K562 (cell line): ENCODE results near the gene HAGHL. TPM values are rescaled to one million over a fixed set of nuclear protein-coding genes. Genes with fewer than 3 reads are reported as not detected.

Experiments used
- CXXC5 ChIP-seq: fragments of 250-450 bp; sonication (Bioruptor Pico); IDR thresholded peaks from 2 replicates; pipeline ENCODE4 v1.8.0; 2022; ENCODE audit warnings: inconsistent platforms, mild to moderate bottlenecking, moderate library complexity
- EGR1 ChIP-seq: fragments of 450-650 bp; conservative IDR thresholded peaks from 2 replicates; pipeline ENCODE4 v1.6.1; 2017; ENCODE audit warnings: mild to moderate bottlenecking
- FOXM1 ChIP-seq, 2 experiments: fragments of 450-650 bp in 1 of 2; sonication (generic) in 1 of 2; formaldehyde crosslinking in 1 of 2; IDR thresholded peaks; 2 replicates each; pipeline versions ENCODE4 v1.6.1 to v1.9.0; 2017 to 2022; ENCODE audit warnings: low read depth in 2 of 2, mild to moderate bottlenecking in 2 of 2, missing genetic modification reagents in 1 of 2, moderate library complexity in 1 of 2
- GABPA ChIP-seq: fragments of 200-800 bp; sonication (Bioruptor generic); conservative IDR thresholded peaks from 2 replicates; pipeline ENCODE4 v1.6.1; 2016; ENCODE audit warnings: low read depth, missing genetic modification characterization, missing compliant biosample characterization
- MYNN ChIP-seq, 2 experiments: sonication (generic); formaldehyde crosslinking in 1 of 2; IDR thresholded peaks; 2 replicates each; pipeline versions ENCODE4 v1.5.0 to v1.6.1; 2016 to 2020; ENCODE audit warnings: antibody characterized with exemption in 1 of 2, missing genetic modification reagents in 1 of 2
- NELFE ChIP-seq: IDR thresholded peaks from 2 replicates; pipeline ENCODE4 v1.6.1; 2011; ENCODE audit warnings: mild to moderate bottlenecking; ENCODE audit not compliant: insufficient read depth, insufficient read length
- NEUROD1 ChIP-seq: fragments of 150-350 bp; IDR thresholded peaks from 2 replicates; pipeline ENCODE4 v1.6.1; 2014; ENCODE audit warnings: borderline replicate concordance, low read length, low read depth; ENCODE audit not compliant: partially characterized antibody
- NFIC ChIP-seq: fragments of 450-650 bp; IDR thresholded peaks from 2 replicates; pipeline ENCODE4 v1.6.1; 2017; ENCODE audit warnings: mild to moderate bottlenecking, inconsistent platforms
- POLR2A ChIP-seq: fragments of 450-650 bp; conservative IDR thresholded peaks from 2 replicates; pipeline ENCODE4 v1.6.1; 2016
- RFX7 ChIP-seq: fragments of 250-450 bp; sonication (Bioruptor Pico); IDR thresholded peaks from 2 replicates; pipeline ENCODE4 v1.5.1; 2021; ENCODE audit warnings: mild to moderate bottlenecking
- SAFB ChIP-seq: fragments of 200-400 bp; formaldehyde crosslinking; IDR thresholded peaks from 2 replicates; pipeline ENCODE4 v1.6.1; 2017; ENCODE audit warnings: low read depth, low read length, borderline replicate concordance
- ZKSCAN3 ChIP-seq: fragments of 250-450 bp; sonication (Bioruptor Pico); IDR thresholded peaks from 2 replicates; pipeline ENCODE4 v1.4.0; 2020
- ZNF165 ChIP-seq: fragments of 250-450 bp; sonication (Bioruptor Pico); IDR thresholded peaks from 2 replicates; pipeline ENCODE4 v1.4.0; 2020; ENCODE audit warnings: borderline replicate concordance
- ZNF431 ChIP-seq: sonication (generic); formaldehyde crosslinking; IDR thresholded peaks from 2 replicates; pipeline ENCODE4 v1.8.0; 2022; ENCODE audit warnings: mild to moderate bottlenecking, missing genetic modification reagents
- polyA plus RNA-seq, 8 experiments: library from polyadenylated mRNA; depleted of rRNA in 4 of 8; stranded (reverse) in 5 of 8; unstranded in 3 of 8; fragments of >200 nt; fragmentation: Nextera tagmentation in 2 of 8; fragmentation: Illumina TruSeq in 1 of 8; extraction: Ambion mirVana in 2 of 8; extraction: Trizol in 1 of 8; gene quantifications; 2 replicates each; pipeline versions ENCODE4 v1.2.1 to v1.2.3, GENCODE V29; 2011 to 2014; ENCODE audit warnings: inconsistent platforms in 1 of 8, missing spikeins in 1 of 8
- total RNA-seq, 7 experiments: library from RNA; depleted of rRNA in 6 of 7; stranded (reverse); fragments of >200 nt in 6 of 7; fragmentation: Illumina TruSeq in 2 of 7; extraction: Trizol in 2 of 7; gene quantifications; 2 replicates each; pipeline versions ENCODE4 v1.2.1 to v1.2.3, GENCODE V29; 2011 to 2021; ENCODE audit warnings: low replicate concordance in 1 of 7
- TF ChIP-seq, protein P1 (sequence below), 2 experiments: fragments of 450-650 bp; conservative IDR thresholded peaks; 2 replicates each; pipeline ENCODE4 v1.6.1; 2017; ENCODE audit warnings: mild to moderate bottlenecking in 2 of 2, moderate library complexity in 2 of 2
- TF ChIP-seq, protein P2 (sequence below): fragments of 450-650 bp; IDR thresholded peaks from 2 replicates; pipeline ENCODE4 v1.6.1; 2016; ENCODE audit warnings: low read depth, mild to moderate bottlenecking, moderate library complexity
- TF ChIP-seq, protein P3 (sequence below): fragments of 200-800 bp; sonication (Bioruptor generic); IDR thresholded peaks from 2 replicates; pipeline ENCODE4 v1.6.1; 2017; ENCODE audit warnings: missing genetic modification characterization, missing compliant biosample characterization
- TF ChIP-seq, protein P4 (sequence below): IDR thresholded peaks from 2 replicates; pipeline ENCODE4 v1.6.1; 2011; ENCODE audit warnings: borderline replicate concordance, low read depth, mild to moderate bottlenecking, moderate library complexity, low read length; ENCODE audit not compliant: insufficient read depth, poor library complexity, severe bottlenecking
- TF ChIP-seq, protein P5 (sequence below): fragments of 450-650 bp; formaldehyde crosslinking; IDR thresholded peaks from 2 replicates; pipeline ENCODE4 v1.4.0; 2020; ENCODE audit warnings: mild to moderate bottlenecking, mixed read lengths

The HAGHL gene
- total and polyA plus RNA-seq, 9 of the 15 experiments (the other 6 are each of a cell fraction or from before 2014, with no cell fraction given) = 0.31 to 83.4 (median 20.7) TPM

DNA sequence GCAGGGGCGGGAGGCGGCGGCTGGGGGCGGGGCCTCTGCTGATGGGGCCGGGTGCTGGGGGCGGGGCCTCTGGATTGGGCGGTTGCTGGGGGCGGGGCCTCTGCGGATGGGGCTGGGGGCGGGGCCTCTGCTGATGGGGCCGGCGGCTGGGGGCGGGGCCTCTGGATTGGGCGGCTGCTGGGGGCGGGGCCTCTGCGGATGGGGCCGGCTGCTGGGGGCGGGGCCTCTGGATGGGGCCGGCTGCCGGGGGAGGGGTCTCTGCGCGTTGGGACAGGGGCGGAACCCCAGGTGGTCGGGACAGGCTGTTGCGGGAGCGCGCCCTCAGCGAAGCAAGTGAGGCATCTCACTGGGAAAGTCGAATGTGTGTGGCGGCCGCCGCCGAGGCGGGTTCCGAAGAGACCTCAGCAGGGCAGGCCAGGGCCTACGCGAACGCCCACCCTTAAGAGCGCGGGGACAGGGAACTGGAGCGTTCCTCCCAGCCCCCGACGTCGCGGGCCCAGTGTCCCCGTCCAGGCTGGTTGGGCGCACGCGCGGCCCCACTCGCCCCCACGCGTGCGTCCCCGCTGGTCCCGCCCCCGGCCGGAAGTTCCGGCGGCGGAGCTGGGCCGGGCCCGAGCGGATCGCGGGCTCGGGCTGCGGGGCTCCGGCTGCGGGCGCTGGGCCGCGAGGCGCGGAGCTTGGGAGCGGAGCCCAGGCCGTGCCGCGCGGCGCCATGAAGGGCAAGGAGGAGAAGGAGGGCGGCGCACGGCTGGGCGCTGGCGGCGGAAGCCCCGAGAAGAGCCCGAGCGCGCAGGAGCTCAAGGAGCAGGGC lies 46.9 kb upstream of the HAGHL start, which contains the start of gene STUB1 (continued):
- TF ChIP-seq ZNF431 (CRISPR knock-in tag) (0 out of 2 replicates have a peak, but pooled peaks have one; percentile 23), NFIC (peak; percentile 87), GABPA (tag) (peak; percentile 95), CXXC5 (peak; percentile 96), ZNF165 (CRISPR knock-in tag) (no peak), NELFE (no peak), MYNN (IDR thresholded peaks at IDR 0.05) (no peak), MYNN (CRISPR knock-in tag; IDR thresholded peaks at IDR 0.05) (no peak), RFX7 (no peak), FOXM1 (IDR thresholded peaks at IDR 0.05; ENCODE audit: low read depth) (no peak), FOXM1 (CRISPR knock-in tag; IDR thresholded peaks at IDR 0.05; ENCODE audit: low read depth) (peak; percentile 22; the same call in 1 of the 2 replicates), ZKSCAN3 (no peak), NEUROD1 (no peak), SAFB (peak; percentile 94), EGR1 (peak; percentile 81), POLR2A (no peak; the same call in 1 of the 2 replicates)
- TF ChIP-seq, protein P1, sequence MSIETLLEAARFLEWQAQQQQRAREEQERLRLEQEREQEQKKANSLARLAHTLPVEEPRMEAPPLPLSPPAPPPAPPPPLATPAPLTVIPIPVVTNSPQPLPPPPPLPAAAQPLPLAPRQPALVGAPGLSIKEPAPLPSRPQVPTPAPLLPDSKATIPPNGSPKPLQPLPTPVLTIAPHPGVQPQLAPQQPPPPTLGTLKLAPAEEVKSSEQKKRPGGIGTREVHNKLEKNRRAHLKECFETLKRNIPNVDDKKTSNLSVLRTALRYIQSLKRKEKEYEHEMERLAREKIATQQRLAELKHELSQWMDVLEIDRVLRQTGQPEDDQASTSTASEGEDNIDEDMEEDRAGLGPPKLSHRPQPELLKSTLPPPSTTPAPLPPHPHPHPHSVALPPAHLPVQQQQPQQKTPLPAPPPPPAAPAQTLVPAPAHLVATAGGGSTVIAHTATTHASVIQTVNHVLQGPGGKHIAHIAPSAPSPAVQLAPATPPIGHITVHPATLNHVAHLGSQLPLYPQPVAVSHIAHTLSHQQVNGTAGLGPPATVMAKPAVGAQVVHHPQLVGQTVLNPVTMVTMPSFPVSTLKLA (conservative IDR thresholded peaks at IDR 0.05) = peak; percentile 56 to 89
- TF ChIP-seq, protein P2, sequence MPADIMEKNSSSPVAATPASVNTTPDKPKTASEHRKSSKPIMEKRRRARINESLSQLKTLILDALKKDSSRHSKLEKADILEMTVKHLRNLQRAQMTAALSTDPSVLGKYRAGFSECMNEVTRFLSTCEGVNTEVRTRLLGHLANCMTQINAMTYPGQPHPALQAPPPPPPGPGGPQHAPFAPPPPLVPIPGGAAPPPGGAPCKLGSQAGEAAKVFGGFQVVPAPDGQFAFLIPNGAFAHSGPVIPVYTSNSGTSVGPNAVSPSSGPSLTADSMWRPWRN = peak; percentile 37; the same call in 1 of the 2 replicates
- TF ChIP-seq, protein P3, sequence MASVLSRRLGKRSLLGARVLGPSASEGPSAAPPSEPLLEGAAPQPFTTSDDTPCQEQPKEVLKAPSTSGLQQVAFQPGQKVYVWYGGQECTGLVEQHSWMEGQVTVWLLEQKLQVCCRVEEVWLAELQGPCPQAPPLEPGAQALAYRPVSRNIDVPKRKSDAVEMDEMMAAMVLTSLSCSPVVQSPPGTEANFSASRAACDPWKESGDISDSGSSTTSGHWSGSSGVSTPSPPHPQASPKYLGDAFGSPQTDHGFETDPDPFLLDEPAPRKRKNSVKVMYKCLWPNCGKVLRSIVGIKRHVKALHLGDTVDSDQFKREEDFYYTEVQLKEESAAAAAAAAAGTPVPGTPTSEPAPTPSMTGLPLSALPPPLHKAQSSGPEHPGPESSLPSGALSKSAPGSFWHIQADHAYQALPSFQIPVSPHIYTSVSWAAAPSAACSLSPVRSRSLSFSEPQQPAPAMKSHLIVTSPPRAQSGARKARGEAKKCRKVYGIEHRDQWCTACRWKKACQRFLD (CRISPR knock-in tag) = no peak
- TF ChIP-seq, protein P4, sequence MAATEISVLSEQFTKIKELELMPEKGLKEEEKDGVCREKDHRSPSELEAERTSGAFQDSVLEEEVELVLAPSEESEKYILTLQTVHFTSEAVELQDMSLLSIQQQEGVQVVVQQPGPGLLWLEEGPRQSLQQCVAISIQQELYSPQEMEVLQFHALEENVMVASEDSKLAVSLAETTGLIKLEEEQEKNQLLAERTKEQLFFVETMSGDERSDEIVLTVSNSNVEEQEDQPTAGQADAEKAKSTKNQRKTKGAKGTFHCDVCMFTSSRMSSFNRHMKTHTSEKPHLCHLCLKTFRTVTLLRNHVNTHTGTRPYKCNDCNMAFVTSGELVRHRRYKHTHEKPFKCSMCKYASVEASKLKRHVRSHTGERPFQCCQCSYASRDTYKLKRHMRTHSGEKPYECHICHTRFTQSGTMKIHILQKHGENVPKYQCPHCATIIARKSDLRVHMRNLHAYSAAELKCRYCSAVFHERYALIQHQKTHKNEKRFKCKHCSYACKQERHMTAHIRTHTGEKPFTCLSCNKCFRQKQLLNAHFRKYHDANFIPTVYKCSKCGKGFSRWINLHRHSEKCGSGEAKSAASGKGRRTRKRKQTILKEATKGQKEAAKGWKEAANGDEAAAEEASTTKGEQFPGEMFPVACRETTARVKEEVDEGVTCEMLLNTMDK = no peak
- TF ChIP-seq, protein P5, sequence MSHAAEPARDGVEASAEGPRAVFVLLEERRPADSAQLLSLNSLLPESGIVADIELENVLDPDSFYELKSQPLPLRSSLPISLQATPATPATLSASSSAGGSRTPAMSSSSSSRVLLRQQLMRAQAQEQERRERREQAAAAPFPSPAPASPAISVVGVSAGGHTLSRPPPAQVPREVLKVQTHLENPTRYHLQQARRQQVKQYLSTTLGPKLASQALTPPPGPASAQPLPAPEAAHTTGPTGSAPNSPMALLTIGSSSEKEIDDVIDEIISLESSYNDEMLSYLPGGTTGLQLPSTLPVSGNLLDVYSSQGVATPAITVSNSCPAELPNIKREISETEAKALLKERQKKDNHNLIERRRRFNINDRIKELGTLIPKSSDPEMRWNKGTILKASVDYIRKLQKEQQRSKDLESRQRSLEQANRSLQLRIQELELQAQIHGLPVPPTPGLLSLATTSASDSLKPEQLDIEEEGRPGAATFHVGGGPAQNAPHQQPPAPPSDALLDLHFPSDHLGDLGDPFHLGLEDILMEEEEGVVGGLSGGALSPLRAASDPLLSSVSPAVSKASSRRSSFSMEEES (CRISPR knock-in tag) = no peak
